HG02884 (cell line): ENCODE data around the gene POTEB3.
"Not testable (repeated sequence)": the region's sequence is repeated elsewhere in the genome, so short reads cannot be mapped to it uniquely, and the experiment has no call there.

ENCODE experiments used
- ATAC-seq: cut with Tn5 transposase; IDR thresholded peaks from one replicate; pipeline ENCODE4 v1.9.1; 2021; ENCODE audit warnings: mild to moderate bottlenecking, moderate library complexity; ENCODE audit not compliant: unreplicated experiment

POTEB3 gene

GRCh38 chr15:21440399-21440798 is at the start of gene POTEB3:
TSS of gene POTEB3 (minus strand) at chr15:21440499. CDS start at chr15:21440011, 488 bp downstream.
- ATAC-seq, result not testable (repeated sequence)

- ATAC-seq, result not testable (repeated sequence)
These were observed 13.4 kb upstream of the POTEB3 start for GRCh38 chr15:21453683-21454082.

- ATAC-seq, result not testable (repeated sequence)
These were observed 11.7 kb upstream of the POTEB3 start for GRCh38 chr15:21451920-21452563.

GRCh38 chr15:21451487-21451886 is 11.2 kb upstream of the POTEB3 start:
- not testable (repeated sequence) for ATAC-seq

GRCh38 chr15:21407366-21407765 is 32.9 kb downstream of the POTEB3 start:
- ATAC-seq, result not testable (repeated sequence)

GRCh38 chr15:21401531-21401930 is 38.8 kb downstream of the POTEB3 start:
- ATAC-seq, result not testable (repeated sequence)

GRCh38 chr15:21399111-21399510 is 41.2 kb downstream of the POTEB3 start:
- ATAC-seq, result not testable (repeated sequence)

GRCh38 chr15:21398511-21398910 is 41.8 kb downstream of the POTEB3 start:
- not testable (repeated sequence) for ATAC-seq

- not testable (repeated sequence) for ATAC-seq
These were observed 42.6 kb downstream of the POTEB3 start for GRCh38 chr15:21397656-21398055.

GRCh38 chr15:21397186-21397585 is 43.1 kb downstream of the POTEB3 start:
- ATAC-seq, result not testable (repeated sequence)

GRCh38 chr15:21385961-21386360 is 54.3 kb downstream of the POTEB3 start:
- ATAC-seq, result not testable (repeated sequence)

- not testable (repeated sequence) for ATAC-seq
These were observed 56.3 kb downstream of the POTEB3 start for GRCh38 chr15:21383866-21384485.

- ATAC-seq, result not testable (repeated sequence)
These were observed 66.6 kb downstream of the POTEB3 start for GRCh38 chr15:21373682-21374081.

- not testable (repeated sequence) for ATAC-seq
These were observed 71.1 kb downstream of the POTEB3 start for GRCh38 chr15:21369177-21369576.

GRCh38 chr15:21368625-21369024 is 71.7 kb downstream of the POTEB3 start:
- not testable (repeated sequence) for ATAC-seq
